HL-60 (cell line): ENCODE results near the gene DENND11.

Experiments used
- GABPA ChIP-seq: IDR thresholded peaks from 2 replicates; pipeline ENCODE4 v1.6.1; 2012; ENCODE audit warnings: low read depth
- POLR2AphosphoS5 ChIP-seq: IDR thresholded peaks from 2 replicates; pipeline ENCODE4 v1.6.1; 2012; ENCODE audit warnings: low read depth
- SPI1 ChIP-seq: IDR thresholded peaks from 2 replicates; pipeline ENCODE4 v1.6.1; 2012; ENCODE audit warnings: low read depth, mild to moderate bottlenecking, borderline replicate concordance
- TF ChIP-seq, protein P1 (sequence below): IDR thresholded peaks from one replicate; pipeline ENCODE4 v1.5.1; 2011; ENCODE audit warnings: low read length, control low read depth, inconsistent platforms; ENCODE audit not compliant: insufficient read depth
- TF ChIP-seq, protein P2 (sequence below): IDR thresholded peaks from 2 replicates; pipeline ENCODE4 v1.6.1; 2012; ENCODE audit warnings: low read depth; ENCODE audit not compliant: insufficient replicate concordance

DNA sequence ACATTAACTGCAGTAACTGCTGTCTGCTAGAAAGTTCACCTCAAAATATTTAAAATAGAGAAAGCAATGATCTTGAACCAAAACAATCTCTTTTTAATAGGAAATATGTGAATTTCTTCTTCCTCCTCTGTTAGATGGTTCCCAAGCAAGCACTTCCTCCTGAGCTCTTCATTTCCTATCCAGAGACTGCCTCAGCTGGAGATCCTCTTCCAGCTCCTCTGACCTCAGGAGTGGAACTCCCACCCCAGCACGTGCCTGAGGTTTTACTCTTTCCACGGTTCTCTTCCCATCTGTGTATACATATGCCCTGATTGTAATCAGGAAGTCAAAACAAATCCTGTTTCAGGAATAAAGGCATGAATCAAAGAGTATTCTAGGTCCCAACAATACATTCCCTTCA, 5.6 kb downstream of the DENND11 start:
- TF ChIP-seq, protein P1, sequence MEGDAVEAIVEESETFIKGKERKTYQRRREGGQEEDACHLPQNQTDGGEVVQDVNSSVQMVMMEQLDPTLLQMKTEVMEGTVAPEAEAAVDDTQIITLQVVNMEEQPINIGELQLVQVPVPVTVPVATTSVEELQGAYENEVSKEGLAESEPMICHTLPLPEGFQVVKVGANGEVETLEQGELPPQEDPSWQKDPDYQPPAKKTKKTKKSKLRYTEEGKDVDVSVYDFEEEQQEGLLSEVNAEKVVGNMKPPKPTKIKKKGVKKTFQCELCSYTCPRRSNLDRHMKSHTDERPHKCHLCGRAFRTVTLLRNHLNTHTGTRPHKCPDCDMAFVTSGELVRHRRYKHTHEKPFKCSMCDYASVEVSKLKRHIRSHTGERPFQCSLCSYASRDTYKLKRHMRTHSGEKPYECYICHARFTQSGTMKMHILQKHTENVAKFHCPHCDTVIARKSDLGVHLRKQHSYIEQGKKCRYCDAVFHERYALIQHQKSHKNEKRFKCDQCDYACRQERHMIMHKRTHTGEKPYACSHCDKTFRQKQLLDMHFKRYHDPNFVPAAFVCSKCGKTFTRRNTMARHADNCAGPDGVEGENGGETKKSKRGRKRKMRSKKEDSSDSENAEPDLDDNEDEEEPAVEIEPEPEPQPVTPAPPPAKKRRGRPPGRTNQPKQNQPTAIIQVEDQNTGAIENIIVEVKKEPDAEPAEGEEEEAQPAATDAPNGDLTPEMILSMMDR = no peak
- TF ChIP-seq, protein P2, sequence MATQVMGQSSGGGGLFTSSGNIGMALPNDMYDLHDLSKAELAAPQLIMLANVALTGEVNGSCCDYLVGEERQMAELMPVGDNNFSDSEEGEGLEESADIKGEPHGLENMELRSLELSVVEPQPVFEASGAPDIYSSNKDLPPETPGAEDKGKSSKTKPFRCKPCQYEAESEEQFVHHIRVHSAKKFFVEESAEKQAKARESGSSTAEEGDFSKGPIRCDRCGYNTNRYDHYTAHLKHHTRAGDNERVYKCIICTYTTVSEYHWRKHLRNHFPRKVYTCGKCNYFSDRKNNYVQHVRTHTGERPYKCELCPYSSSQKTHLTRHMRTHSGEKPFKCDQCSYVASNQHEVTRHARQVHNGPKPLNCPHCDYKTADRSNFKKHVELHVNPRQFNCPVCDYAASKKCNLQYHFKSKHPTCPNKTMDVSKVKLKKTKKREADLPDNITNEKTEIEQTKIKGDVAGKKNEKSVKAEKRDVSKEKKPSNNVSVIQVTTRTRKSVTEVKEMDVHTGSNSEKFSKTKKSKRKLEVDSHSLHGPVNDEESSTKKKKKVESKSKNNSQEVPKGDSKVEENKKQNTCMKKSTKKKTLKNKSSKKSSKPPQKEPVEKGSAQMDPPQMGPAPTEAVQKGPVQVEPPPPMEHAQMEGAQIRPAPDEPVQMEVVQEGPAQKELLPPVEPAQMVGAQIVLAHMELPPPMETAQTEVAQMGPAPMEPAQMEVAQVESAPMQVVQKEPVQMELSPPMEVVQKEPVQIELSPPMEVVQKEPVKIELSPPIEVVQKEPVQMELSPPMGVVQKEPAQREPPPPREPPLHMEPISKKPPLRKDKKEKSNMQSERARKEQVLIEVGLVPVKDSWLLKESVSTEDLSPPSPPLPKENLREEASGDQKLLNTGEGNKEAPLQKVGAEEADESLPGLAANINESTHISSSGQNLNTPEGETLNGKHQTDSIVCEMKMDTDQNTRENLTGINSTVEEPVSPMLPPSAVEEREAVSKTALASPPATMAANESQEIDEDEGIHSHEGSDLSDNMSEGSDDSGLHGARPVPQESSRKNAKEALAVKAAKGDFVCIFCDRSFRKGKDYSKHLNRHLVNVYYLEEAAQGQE = no peak
- TF ChIP-seq GABPA (no peak), POLR2AphosphoS5 (no peak), SPI1 (peak; percentile 64; the same call in 1 of the 2 replicates)
